Measurements from ENCODE around the gene MFSD12.
A peak's percentile ranks its signal among the peaks of the same experiment; 100 is the strongest.

MFSD12 gene

DNA sequence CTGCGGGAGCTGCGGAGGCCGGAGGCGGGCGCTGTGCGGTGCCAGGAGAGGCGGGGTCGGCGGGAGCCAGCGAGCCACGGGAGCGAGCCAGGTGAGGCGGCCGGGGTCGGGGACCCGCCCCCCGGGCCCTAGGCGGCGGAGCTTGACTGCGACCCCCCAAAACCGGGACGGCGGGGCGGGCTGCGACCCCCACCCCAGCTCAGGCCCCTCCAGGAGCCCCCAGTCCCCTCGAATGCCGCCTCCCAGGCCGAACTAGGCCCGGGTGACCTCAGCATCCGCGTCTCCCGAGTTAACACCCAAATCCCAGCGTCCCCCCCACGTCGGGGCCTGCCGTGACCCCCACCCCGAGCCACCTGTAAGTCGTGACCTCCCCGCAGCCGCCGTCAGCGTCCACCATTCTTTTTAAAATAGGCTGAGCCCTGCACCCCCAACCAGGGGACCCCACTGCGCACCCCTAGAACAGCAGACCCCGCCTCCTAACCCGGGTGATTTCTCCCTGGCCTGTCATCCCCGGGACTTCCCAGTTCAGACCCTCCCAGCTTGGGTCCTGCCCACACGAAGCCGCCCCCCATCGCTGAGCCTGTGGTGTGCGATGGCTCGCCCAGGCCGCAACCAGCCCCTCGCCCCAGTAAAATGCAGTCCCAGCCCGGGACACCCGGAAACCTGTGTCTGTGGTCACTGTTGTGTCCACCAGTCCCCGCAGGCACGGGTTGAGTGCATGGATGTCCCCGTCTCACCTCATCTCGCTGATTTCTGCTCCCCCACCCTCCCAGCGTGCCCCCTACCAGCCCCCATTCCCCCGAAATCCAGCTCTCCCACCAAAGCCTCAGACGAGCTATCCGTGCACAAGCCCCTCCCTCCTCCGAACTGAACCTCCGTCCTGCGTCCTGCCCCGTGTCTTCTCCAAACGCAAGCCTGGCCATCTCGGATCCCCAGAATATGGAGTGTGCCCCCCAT, 50.7 kb downstream of the MFSD12 start (continued):
- TF ChIP-seq, protein P1, sequence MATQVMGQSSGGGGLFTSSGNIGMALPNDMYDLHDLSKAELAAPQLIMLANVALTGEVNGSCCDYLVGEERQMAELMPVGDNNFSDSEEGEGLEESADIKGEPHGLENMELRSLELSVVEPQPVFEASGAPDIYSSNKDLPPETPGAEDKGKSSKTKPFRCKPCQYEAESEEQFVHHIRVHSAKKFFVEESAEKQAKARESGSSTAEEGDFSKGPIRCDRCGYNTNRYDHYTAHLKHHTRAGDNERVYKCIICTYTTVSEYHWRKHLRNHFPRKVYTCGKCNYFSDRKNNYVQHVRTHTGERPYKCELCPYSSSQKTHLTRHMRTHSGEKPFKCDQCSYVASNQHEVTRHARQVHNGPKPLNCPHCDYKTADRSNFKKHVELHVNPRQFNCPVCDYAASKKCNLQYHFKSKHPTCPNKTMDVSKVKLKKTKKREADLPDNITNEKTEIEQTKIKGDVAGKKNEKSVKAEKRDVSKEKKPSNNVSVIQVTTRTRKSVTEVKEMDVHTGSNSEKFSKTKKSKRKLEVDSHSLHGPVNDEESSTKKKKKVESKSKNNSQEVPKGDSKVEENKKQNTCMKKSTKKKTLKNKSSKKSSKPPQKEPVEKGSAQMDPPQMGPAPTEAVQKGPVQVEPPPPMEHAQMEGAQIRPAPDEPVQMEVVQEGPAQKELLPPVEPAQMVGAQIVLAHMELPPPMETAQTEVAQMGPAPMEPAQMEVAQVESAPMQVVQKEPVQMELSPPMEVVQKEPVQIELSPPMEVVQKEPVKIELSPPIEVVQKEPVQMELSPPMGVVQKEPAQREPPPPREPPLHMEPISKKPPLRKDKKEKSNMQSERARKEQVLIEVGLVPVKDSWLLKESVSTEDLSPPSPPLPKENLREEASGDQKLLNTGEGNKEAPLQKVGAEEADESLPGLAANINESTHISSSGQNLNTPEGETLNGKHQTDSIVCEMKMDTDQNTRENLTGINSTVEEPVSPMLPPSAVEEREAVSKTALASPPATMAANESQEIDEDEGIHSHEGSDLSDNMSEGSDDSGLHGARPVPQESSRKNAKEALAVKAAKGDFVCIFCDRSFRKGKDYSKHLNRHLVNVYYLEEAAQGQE (tag by site-specific recombination; IDR thresholded peaks at IDR 0.05): no peak
- TF ChIP-seq ZNF266 (tag by site-specific recombination; IDR thresholded peaks at IDR 0.05; ENCODE audit: low read depth): no peak
- TF ChIP-seq BCL11B (tag by site-specific recombination; IDR thresholded peaks at IDR 0.05; ENCODE audit: low read depth): no peak
- TF ChIP-seq, protein P2, sequence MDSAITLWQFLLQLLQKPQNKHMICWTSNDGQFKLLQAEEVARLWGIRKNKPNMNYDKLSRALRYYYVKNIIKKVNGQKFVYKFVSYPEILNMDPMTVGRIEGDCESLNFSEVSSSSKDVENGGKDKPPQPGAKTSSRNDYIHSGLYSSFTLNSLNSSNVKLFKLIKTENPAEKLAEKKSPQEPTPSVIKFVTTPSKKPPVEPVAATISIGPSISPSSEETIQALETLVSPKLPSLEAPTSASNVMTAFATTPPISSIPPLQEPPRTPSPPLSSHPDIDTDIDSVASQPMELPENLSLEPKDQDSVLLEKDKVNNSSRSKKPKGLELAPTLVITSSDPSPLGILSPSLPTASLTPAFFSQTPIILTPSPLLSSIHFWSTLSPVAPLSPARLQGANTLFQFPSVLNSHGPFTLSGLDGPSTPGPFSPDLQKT (IDR thresholded peaks at IDR 0.05; ENCODE audit: borderline replicate concordance, low read depth, low read length): no peak
- TF ChIP-seq ZNF654 (tag by site-specific recombination; IDR thresholded peaks at IDR 0.05; ENCODE audit: low read depth): no peak
- TF ChIP-seq KLF1 (tag by site-specific recombination; IDR thresholded peaks at IDR 0.05): no peak; the same call in 1 of the 2 replicates
- TF ChIP-seq, protein P3, sequence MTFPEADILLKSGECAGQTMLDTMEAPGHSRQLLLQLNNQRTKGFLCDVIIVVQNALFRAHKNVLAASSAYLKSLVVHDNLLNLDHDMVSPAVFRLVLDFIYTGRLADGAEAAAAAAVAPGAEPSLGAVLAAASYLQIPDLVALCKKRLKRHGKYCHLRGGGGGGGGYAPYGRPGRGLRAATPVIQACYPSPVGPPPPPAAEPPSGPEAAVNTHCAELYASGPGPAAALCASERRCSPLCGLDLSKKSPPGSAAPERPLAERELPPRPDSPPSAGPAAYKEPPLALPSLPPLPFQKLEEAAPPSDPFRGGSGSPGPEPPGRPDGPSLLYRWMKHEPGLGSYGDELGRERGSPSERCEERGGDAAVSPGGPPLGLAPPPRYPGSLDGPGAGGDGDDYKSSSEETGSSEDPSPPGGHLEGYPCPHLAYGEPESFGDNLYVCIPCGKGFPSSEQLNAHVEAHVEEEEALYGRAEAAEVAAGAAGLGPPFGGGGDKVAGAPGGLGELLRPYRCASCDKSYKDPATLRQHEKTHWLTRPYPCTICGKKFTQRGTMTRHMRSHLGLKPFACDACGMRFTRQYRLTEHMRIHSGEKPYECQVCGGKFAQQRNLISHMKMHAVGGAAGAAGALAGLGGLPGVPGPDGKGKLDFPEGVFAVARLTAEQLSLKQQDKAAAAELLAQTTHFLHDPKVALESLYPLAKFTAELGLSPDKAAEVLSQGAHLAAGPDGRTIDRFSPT (tag by site-specific recombination; IDR thresholded peaks at IDR 0.05): no peak; the same call in 1 of the 2 replicates
- no peak for TF ChIP-seq ZNF324 (tag by site-specific recombination; IDR thresholded peaks at IDR 0.05)
- TF ChIP-seq OSR2 (tag by site-specific recombination; IDR thresholded peaks at IDR 0.05): no peak
- TF ChIP-seq KLF9 (tag by site-specific recombination; IDR thresholded peaks at IDR 0.05; ENCODE audit: low read depth): peak; percentile 16; the same call in 1 of the 2 replicates
- no peak for TF ChIP-seq ZNF133 (tag by site-specific recombination; IDR thresholded peaks at IDR 0.05)
- TF ChIP-seq ZNF785 (tag by site-specific recombination; IDR thresholded peaks at IDR 0.05): no peak
- peak; percentile 48 for TF ChIP-seq SP3 (tag by site-specific recombination; IDR thresholded peaks at IDR 0.05)
- no peak for TF ChIP-seq PRDM1 (tag by site-specific recombination; IDR thresholded peaks at IDR 0.05)
- TF ChIP-seq, protein P4, sequence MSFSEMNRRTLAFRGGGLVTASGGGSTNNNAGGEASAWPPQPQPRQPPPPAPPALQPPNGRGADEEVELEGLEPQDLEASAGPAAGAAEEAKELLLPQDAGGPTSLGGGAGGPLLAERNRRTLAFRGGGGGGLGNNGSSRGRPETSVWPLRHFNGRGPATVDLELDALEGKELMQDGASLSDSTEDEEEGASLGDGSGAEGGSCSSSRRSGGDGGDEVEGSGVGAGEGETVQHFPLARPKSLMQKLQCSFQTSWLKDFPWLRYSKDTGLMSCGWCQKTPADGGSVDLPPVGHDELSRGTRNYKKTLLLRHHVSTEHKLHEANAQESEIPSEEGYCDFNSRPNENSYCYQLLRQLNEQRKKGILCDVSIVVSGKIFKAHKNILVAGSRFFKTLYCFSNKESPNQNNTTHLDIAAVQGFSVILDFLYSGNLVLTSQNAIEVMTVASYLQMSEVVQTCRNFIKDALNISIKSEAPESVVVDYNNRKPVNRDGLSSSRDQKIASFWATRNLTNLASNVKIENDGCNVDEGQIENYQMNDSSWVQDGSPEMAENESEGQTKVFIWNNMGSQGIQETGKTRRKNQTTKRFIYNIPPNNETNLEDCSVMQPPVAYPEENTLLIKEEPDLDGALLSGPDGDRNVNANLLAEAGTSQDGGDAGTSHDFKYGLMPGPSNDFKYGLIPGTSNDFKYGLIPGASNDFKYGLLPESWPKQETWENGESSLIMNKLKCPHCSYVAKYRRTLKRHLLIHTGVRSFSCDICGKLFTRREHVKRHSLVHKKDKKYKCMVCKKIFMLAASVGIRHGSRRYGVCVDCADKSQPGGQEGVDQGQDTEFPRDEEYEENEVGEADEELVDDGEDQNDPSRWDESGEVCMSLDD (tag by site-specific recombination; IDR thresholded peaks at IDR 0.05): peak; percentile 98
- TF ChIP-seq ZFP3 (tag by site-specific recombination; IDR thresholded peaks at IDR 0.05; ENCODE audit: low read depth): no peak
- TF ChIP-seq, protein P5, sequence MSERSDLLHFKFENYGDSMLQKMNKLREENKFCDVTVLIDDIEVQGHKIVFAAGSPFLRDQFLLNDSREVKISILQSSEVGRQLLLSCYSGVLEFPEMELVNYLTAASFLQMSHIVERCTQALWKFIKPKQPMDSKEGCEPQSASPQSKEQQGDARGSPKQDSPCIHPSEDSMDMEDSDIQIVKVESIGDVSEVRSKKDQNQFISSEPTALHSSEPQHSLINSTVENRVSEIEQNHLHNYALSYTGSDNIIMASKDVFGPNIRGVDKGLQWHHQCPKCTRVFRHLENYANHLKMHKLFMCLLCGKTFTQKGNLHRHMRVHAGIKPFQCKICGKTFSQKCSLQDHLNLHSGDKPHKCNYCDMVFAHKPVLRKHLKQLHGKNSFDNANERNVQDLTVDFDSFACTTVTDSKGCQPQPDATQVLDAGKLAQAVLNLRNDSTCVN (tag by site-specific recombination; optimal IDR thresholded peaks at IDR 0.05): peak; percentile 52
- TF ChIP-seq ZNF221 (tag by site-specific recombination; IDR thresholded peaks at IDR 0.05; ENCODE audit: borderline replicate concordance): no peak
- no peak for TF ChIP-seq ZNF544 (tag by site-specific recombination; IDR thresholded peaks at IDR 0.05)
- TF ChIP-seq ZNF341 (tag by site-specific recombination; IDR thresholded peaks at IDR 0.05; ENCODE audit: low read depth): peak; percentile 23; the same call in 1 of the 2 replicates
- no peak for TF ChIP-seq ZSCAN23 (tag by site-specific recombination; IDR thresholded peaks at IDR 0.05)
- no peak for TF ChIP-seq ZNF23 (tag by site-specific recombination; IDR thresholded peaks at IDR 0.05; ENCODE audit: borderline replicate concordance)
- TF ChIP-seq, protein P6, sequence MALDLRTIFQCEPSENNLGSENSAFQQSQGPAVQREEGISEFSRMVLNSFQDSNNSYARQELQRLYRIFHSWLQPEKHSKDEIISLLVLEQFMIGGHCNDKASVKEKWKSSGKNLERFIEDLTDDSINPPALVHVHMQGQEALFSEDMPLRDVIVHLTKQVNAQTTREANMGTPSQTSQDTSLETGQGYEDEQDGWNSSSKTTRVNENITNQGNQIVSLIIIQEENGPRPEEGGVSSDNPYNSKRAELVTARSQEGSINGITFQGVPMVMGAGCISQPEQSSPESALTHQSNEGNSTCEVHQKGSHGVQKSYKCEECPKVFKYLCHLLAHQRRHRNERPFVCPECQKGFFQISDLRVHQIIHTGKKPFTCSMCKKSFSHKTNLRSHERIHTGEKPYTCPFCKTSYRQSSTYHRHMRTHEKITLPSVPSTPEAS (tag by site-specific recombination; IDR thresholded peaks at IDR 0.05): no peak
- TF ChIP-seq, protein P7, sequence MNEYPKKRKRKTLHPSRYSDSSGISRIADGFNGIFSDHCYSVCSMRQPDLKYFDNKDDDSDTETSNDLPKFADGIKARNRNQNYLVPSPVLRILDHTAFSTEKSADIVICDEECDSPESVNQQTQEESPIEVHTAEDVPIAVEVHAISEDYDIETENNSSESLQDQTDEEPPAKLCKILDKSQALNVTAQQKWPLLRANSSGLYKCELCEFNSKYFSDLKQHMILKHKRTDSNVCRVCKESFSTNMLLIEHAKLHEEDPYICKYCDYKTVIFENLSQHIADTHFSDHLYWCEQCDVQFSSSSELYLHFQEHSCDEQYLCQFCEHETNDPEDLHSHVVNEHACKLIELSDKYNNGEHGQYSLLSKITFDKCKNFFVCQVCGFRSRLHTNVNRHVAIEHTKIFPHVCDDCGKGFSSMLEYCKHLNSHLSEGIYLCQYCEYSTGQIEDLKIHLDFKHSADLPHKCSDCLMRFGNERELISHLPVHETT (tag by site-specific recombination; IDR thresholded peaks at IDR 0.05): no peak

Measured in HEK293 (cell line).